ENCODE data around the gene CCDC167.

Gene CCDC167

GRCh38 chr6:37536491-37537190 lies 36.9 kb upstream of the CCDC167 start:
- TF ChIP-seq GATA1 (IDR thresholded peaks at IDR 0.05; ENCODE audit: low read depth, low read length) (no peak), POLR2A (IDR thresholded peaks at IDR 0.05; ENCODE audit: low read length) (no peak)

GRCh38 chr6:37535759-37536490 lies 36.2 kb upstream of the CCDC167 start:
- DNase-seq = peak; percentile 70 to 72
- TF ChIP-seq GATA1 (IDR thresholded peaks at IDR 0.05; ENCODE audit: low read depth, low read length) = no peak
- no peak for TF ChIP-seq POLR2A (IDR thresholded peaks at IDR 0.05; ENCODE audit: low read length)

More at GRCh38 chr6:37536491-37537190, 36.9 kb upstream of the CCDC167 start:
- no peak for DNase-seq

DNA sequence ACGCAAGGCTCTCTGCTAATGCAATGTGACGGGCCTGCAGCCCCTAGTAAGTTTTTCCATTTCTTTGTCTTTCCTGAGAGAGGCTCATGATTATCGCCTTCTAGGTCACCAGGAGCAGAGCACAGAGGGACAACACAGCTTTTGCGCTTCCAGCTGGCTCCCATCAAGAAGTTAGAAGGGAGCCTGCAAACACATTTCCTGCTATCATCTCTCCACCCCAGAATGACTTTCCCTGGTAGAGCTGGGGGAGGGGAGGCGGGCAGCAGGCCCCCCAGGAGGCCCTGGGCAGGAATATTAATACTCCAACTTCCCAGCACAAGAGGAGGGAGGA lies 35.7 kb upstream of the CCDC167 start:
- no peak for DNase-seq
- TF ChIP-seq POLR2A (IDR thresholded peaks at IDR 0.05; ENCODE audit: low read length) = no peak
- TF ChIP-seq GATA1 (IDR thresholded peaks at IDR 0.05; ENCODE audit: low read depth, low read length) = no peak

GRCh38 chr6:37534893-37535292 lies 35.2 kb upstream of the CCDC167 start:
- no peak for DNase-seq
- no peak for TF ChIP-seq GATA1 (IDR thresholded peaks at IDR 0.05; ENCODE audit: low read depth, low read length)
- TF ChIP-seq POLR2A (IDR thresholded peaks at IDR 0.05; ENCODE audit: low read length) = no peak

GRCh38 chr6:37532122-37532521 lies 32.4 kb upstream of the CCDC167 start:
- no peak for DNase-seq
- TF ChIP-seq POLR2A (IDR thresholded peaks at IDR 0.05; ENCODE audit: low read length) (no peak), GATA1 (IDR thresholded peaks at IDR 0.05; ENCODE audit: low read depth, low read length) (no peak)

DNA sequence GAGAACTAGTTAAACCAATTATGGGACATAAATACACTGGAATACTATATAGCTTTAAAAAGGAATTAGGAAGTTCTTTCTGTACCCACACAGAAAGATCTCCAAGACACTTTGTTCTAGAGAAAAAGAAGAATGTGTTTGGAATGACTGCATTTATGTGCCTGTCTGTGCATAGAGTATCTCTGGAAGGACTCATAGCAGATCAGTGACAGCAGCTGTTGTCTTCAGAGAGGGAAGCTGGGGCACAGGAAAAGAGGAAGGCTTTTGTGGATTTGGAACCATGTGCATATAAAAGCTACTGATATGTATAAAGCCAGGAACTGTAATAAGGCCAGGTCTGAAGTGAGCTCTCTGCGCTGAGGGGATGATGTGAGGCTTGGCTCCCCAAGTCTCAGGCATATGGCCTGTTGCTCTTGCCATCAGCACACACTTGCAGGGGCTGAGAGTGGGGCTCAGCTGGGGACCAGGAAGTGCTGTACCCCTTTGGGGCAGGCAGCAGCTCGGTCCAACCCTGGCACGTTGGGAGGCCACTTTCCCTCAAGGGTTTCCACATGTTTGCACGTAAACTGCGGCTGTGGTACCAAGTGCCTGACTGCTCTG lies 31.8 kb upstream of the CCDC167 start:
- DNase-seq = no peak
- TF ChIP-seq POLR2A (IDR thresholded peaks at IDR 0.05; ENCODE audit: low read length) = no peak
- TF ChIP-seq GATA1 (IDR thresholded peaks at IDR 0.05; ENCODE audit: low read depth, low read length) = no peak

GRCh38 chr6:37531026-37531425 lies 31.3 kb upstream of the CCDC167 start:
- no peak for DNase-seq
- TF ChIP-seq POLR2A (IDR thresholded peaks at IDR 0.05; ENCODE audit: low read length) (no peak), GATA1 (IDR thresholded peaks at IDR 0.05; ENCODE audit: low read depth, low read length) (no peak)

GRCh38 chr6:37530297-37530696 lies 30.6 kb upstream of the CCDC167 start:
- no peak for TF ChIP-seq POLR2A (IDR thresholded peaks at IDR 0.05; ENCODE audit: low read length)
- no peak for TF ChIP-seq GATA1 (IDR thresholded peaks at IDR 0.05; ENCODE audit: low read depth, low read length)
- DNase-seq = no peak

- TF ChIP-seq GATA1 (IDR thresholded peaks at IDR 0.05; ENCODE audit: low read depth, low read length) (no peak), POLR2A (IDR thresholded peaks at IDR 0.05; ENCODE audit: low read length) (no peak)
- no peak for DNase-seq
These were observed 28.8 kb upstream of the CCDC167 start for GRCh38 chr6:37528541-37528940.

DNA sequence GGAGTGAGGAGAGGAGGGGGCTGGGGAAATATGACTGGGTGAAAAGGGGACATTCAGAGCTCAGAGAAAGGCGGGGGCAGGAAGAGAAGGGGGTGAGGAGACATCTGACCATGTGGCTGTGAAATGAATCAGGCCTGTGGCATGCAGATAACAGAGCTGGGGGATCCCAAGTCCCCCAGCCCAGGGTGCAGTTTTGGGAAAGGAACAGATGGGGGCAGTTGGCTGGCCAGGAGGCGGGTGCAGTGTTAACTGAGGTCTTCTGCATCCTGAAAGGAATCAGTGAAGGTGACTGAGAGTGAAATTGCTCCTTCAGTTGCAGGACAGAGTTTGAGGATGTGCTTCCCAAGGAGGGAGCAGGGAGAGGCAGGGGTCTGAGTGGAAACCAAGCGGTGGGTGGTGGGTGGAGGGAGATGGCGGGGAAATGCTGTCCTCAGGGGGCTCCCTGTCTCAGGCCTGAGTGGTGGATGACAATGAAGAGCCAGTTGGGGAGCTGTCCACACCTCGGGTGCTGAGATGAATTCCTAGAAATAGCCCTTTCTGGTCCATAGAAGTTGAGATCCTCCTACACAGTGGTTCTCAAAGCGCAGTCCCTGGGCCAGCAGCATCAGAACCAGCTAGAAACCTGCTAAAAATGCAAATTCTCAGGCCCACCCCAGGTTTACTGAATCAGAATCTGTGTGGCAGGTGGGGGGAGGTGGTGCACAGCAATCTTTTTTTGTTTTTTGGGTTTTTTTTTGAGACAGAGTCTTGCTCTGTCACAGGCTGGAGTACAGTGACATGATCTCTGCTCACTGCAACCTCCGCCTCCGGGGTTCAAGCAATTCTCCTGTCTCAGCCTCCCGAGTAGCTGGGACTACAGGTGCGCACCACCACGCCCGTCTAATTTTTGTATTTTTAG lies 26.0 kb upstream of the CCDC167 start:
- TF ChIP-seq POLR2A (IDR thresholded peaks at IDR 0.05; ENCODE audit: low read length) = no peak
- DNase-seq = no peak

DNA sequence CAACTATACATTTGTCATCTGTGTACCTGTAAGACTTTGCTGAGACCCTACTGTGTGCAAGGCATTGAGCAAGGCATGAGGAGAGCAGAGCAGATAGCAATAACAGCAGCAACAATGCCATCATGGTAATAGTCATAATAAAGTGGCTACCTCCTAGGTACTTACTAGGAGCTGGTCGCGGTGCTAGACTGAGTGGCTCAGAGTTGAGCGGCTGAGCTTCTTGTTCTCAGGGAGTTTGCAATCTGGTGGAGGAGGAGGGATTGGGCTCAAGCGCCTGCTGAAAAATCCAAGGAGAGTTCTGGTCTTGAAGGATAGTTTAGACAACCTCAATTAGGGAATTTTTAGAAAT lies 25.3 kb upstream of the CCDC167 start:
- TF ChIP-seq POLR2A (IDR thresholded peaks at IDR 0.05; ENCODE audit: low read length) (no peak), GATA1 (IDR thresholded peaks at IDR 0.05; ENCODE audit: low read depth, low read length) (no peak)
- no peak for DNase-seq

- no peak for DNase-seq
- TF ChIP-seq POLR2A (IDR thresholded peaks at IDR 0.05; ENCODE audit: low read length) = no peak
- TF ChIP-seq GATA1 (IDR thresholded peaks at IDR 0.05; ENCODE audit: low read depth, low read length) = no peak
These were observed 24.6 kb upstream of the CCDC167 start for GRCh38 chr6:37524025-37524969.

- no peak for TF ChIP-seq GATA1 (IDR thresholded peaks at IDR 0.05; ENCODE audit: low read depth, low read length)
- no peak for TF ChIP-seq POLR2A (IDR thresholded peaks at IDR 0.05; ENCODE audit: low read length)
- no peak for DNase-seq
These were observed 23.7 kb upstream of the CCDC167 start for GRCh38 chr6:37523412-37523811.

Data from erythroblast (primary cell).